Osteoblast (primary cell): ENCODE data around the gene LRP1B. TPM values are rescaled to one million over a fixed set of nuclear protein-coding genes. Genes with fewer than 3 reads are reported as not detected.

ENCODE experiments used
- DNase-seq: peaks from one replicate; pipeline ENCODE4 v3.0.0; 2011; ENCODE audit warnings: low spot score, mixed read lengths; ENCODE audit not compliant: insufficient read length; ENCODE audit errors: missing footprints
- H2AFZ ChIP-seq: 2 replicates; pipeline ENCODE4 v1.6.0; 2011; ENCODE audit warnings: mild to moderate bottlenecking, low read length
- H3K27ac ChIP-seq: 2 replicates; pipeline ENCODE4 v1.5.1; 2011; ENCODE audit warnings: mild to moderate bottlenecking, low read depth, low read length, moderate library complexity
- H3K27me3 ChIP-seq: 2 replicates; pipeline ENCODE4 v1.6.0; 2012; ENCODE audit warnings: mild to moderate bottlenecking, control low read depth, inconsistent platforms, low read length, moderate library complexity; ENCODE audit not compliant: insufficient read depth
- H3K36me3 ChIP-seq: 2 replicates; pipeline ENCODE4 v1.5.1; 2011; ENCODE audit warnings: mild to moderate bottlenecking, low read length, control low read depth, moderate library complexity; ENCODE audit not compliant: insufficient read depth
- H3K4me1 ChIP-seq: 2 replicates; pipeline ENCODE4 v1.5.1; 2011; ENCODE audit warnings: mild to moderate bottlenecking, low read length, control low read depth, moderate library complexity; ENCODE audit not compliant: insufficient read depth
- H3K4me2 ChIP-seq: 2 replicates; pipeline ENCODE4 v1.6.0; 2011; ENCODE audit warnings: mild to moderate bottlenecking, low read length; ENCODE audit not compliant: insufficient read depth
- H3K4me3 ChIP-seq: fragments of 200-600 bp; sonication (generic); 3 replicates; pipeline ENCODE4 v1.5.1; 2012; ENCODE audit warnings: mild to moderate bottlenecking, low read length, inconsistent platforms; ENCODE audit not compliant: insufficient read depth
- H3K79me2 ChIP-seq: 2 replicates; pipeline ENCODE4 v1.6.0; 2012; ENCODE audit warnings: mild to moderate bottlenecking, low read length, control low read depth, inconsistent platforms; ENCODE audit not compliant: insufficient read depth
- H3K9me3 ChIP-seq: 2 replicates; pipeline ENCODE4 v1.5.1; 2011; ENCODE audit warnings: low read depth, low read length, control low read depth
- H4K20me1 ChIP-seq: 2 replicates; pipeline ENCODE4 v1.6.0; 2012; ENCODE audit warnings: mild to moderate bottlenecking, low read length, control low read depth; ENCODE audit not compliant: insufficient read depth
- CTCF ChIP-seq: IDR thresholded peaks from 2 replicates; pipeline ENCODE4 v1.5.1; 2011; ENCODE audit warnings: mild to moderate bottlenecking, low read depth, low read length, moderate library complexity; ENCODE audit errors: extremely low read depth
- total RNA-seq: library from RNA; depleted of rRNA; stranded (reverse); fragments of >200 nt; gene quantifications from 2 replicates; pipeline ENCODE4 v1.2.3, GENCODE V29; 2012

LRP1B gene
- total RNA-seq, 1 donor, result not detected

DNA sequence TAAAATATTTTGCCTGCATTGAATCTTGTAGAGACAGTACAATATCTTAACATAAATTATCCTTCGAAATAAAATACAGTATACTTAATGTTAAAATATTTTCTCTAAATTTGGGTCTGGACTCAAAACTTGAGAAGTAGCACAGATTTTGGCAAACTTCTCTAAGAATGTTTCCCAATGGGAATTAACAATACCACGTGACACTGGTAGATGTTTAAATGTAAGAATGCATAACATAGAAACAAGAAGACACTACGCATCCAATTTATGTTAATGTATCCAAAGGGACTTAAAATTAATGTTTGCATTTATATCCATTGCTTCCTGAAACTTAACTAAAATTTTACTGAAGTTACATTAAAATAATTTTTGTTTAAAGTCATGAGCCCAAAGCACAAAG is 1460.9 kb downstream of the LRP1B start:
- no peak for TF ChIP-seq CTCF

DNA sequence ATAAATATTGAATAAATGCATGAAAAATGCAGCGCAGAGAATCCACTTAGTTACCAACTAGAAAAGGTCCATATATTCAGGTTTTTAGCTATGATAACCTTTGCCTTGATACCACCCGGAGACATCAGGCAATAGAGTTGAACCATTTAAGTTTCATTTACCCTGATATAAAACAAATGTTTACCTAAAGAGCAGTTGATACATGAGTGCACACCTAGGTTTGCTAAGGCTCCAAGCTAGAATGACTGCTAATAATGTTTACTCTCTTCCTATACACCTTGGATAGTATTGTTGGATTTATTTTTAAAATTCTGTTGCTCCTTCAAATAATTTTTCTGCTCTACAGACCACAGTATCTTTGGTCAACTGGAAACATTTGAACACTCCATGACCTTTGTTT is 1463.6 kb downstream of the LRP1B start:
- no peak overlapping the region for H3K4me2 ChIP-seq
- no peak overlapping the region for H2AFZ ChIP-seq
- no peak for TF ChIP-seq CTCF
- no peaks in the 10 kb centered on the region for H3K9me3 ChIP-seq
- no peak overlapping the region for H3K4me3 ChIP-seq
- no peaks in the 10 kb centered on the region for H3K36me3 ChIP-seq
- H4K20me1 ChIP-seq, result no peaks in the 10 kb centered on the region
- DNase-seq, result no peak
- H3K27ac ChIP-seq, result no peak overlapping the region
- no peaks in the 10 kb centered on the region for H3K79me2 ChIP-seq
- no peaks in the 10 kb centered on the region for H3K4me1 ChIP-seq
- H3K27me3 ChIP-seq, result no peaks in the 10 kb centered on the region

More for the DNA sequence above, 1460.9 kb downstream of the LRP1B start:
- Histone ChIP-seq H3K9me3 (no peaks in the 10 kb centered on the region), H3K27ac (no peak overlapping the region), H3K4me1 (no peaks in the 10 kb centered on the region), H4K20me1 (no peaks in the 10 kb centered on the region), H3K4me3 (no peak overlapping the region), H2AFZ (no peak overlapping the region), H3K36me3 (no peaks in the 10 kb centered on the region), H3K79me2 (no peaks in the 10 kb centered on the region), H3K27me3 (no peaks in the 10 kb centered on the region), H3K4me2 (no peak overlapping the region)
- no peak for DNase-seq

GRCh38 chr2:140662504-140662903 is 1468.3 kb downstream of the LRP1B start:
- no peaks in the 10 kb centered on the region for H3K79me2 ChIP-seq
- H2AFZ ChIP-seq, result no peak overlapping the region

More at GRCh38 chr2:140662504-140662903, 1468.3 kb downstream of the LRP1B start:
- no peak for DNase-seq
- Histone ChIP-seq H3K27me3 (no peaks in the 10 kb centered on the region), H4K20me1 (no peaks in the 10 kb centered on the region), H3K4me3 (no peak overlapping the region), H3K4me2 (no peak overlapping the region), H3K27ac (no peak overlapping the region), H3K9me3 (no peaks in the 10 kb centered on the region), H3K4me1 (no peaks in the 10 kb centered on the region), H3K36me3 (no peaks in the 10 kb centered on the region)
- no peak for TF ChIP-seq CTCF
